Dedifferentiated amniotic fluid mesenchymal stem cell (primary cell): ENCODE measurements around the gene ZNF311.
"Not testable (repeated sequence)": the region's sequence is repeated elsewhere in the genome, so short reads cannot be mapped to it uniquely, and the experiment has no call there.

ENCODE experiments used
- DNase-seq: peaks from one replicate; pipeline ENCODE4 v3.0.0-alpha.2; 2016; ENCODE audit errors: extremely low spot score

The ZNF311 gene

DNA sequence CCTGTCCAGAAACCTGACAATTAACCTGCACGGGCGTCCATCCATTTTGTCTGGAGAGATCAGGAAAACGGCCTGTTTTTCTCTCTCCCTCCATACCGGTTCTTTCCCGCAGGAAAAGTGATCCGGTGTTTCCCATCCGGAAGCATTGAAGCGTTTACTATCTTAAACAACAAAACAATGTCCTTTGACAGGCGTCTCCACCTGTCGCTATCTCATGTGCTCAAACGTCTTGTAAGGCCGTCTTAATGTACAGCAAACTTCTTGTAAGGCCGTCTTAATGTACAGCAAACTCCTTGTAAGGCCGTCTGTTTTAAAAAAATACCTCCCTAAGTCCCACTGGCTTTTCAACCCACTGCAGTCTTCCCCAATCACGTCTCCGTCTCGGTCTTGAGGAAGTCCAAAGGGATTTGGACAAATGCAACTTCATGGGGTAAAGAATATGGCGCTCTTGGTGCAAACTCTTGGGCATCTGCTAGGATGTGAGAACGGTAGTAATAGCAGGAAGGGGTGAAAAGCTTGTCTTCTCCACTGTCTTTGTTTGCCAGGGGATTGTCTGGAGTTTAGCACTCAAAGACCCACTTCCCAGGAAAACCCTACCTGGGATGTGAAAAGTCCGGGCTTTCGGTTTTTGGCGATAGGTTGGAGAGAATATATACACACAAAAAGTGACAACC is 51.4 kb downstream of the ZNF311 start:
- no peak for DNase-seq

- DNase-seq, result peak; percentile 71
Measured at GRCh38 chr6:28953039-28953584, 52.0 kb downstream of the ZNF311 start.

DNA sequence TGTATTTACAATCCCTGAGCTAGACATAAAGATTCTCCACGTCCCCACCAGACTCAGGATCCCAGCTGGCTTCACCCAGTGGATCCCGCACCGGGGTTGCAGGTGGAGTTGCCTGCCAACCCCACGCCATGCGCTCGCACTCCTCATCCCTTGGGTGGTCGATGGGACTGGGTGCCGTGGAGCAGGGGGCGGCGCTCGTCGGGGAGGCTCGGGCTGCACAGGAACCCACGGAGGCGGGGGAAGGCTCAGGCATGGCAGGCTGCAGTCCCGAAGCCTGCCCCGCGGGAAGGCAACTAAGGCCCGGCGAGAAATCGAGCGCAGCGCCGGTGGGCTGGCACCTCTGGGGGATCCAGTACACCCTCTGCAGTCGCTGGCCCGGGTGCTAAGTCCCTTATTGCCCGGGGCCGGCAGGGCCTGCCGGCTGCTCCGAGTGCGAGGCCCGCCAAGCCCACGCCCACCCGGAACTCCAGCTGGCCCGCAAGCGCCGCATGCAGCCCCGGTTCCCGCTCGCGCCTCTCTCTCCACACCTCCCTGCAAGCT is 55.4 kb downstream of the ZNF311 start:
- DNase-seq, result not testable (repeated sequence)

- DNase-seq, result no peak
Measured at GRCh38 chr6:28948782-28949486, 56.2 kb downstream of the ZNF311 start.

GRCh38 chr6:28947831-28948270 is 57.3 kb downstream of the ZNF311 start:
- no peak for DNase-seq

- no peak for DNase-seq
Measured at GRCh38 chr6:28947067-28947765, 57.9 kb downstream of the ZNF311 start.

GRCh38 chr6:28945349-28945748 is 59.8 kb downstream of the ZNF311 start:
- no peak for DNase-seq
